ENCODE data around the gene CDH20. TPM values are rescaled to one million over a fixed set of nuclear protein-coding genes. Genes with fewer than 3 reads are reported as not detected.

The CDH20 gene
- total RNA-seq, 2 donors from 2014 or later, result not detected

DNA sequence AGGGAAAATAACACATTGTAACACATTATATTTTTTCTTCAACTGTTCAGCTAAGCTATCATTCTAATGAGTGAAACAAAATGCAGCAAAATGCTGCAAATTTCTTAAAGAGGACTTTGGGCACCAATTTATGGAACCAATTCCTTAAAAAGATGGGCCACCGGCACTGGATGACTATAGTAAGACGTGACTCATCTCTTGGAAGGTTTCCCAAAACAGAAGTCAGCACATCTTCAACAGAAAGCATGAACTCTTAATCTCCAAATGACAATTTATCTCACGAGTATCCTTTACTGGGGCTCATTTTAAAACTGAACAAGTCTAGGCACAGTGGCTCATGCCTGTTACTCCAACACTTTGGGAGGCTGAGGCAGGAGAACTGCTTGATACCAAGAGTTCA is 213.4 kb downstream of the CDH20 start:
- Histone ChIP-seq H3K4me1 (no peaks in the 10 kb centered on the region), H3K4me3 (no peak overlapping the region), H3K9me3 (no peaks in the 10 kb centered on the region), H3K9ac (ENCODE audit: low read depth in 2 of 2, low read length in 2 of 2) (no peak overlapping the region), H3K36me3 (no peaks in the 10 kb centered on the region), H3K27me3 (no peaks in the 10 kb centered on the region), H3K27ac (no peak overlapping the region)
- DNase-seq, result no peak
- intact Hi-C loops (cut with DNase I), result no loop called here
- TF ChIP-seq, protein P1, sequence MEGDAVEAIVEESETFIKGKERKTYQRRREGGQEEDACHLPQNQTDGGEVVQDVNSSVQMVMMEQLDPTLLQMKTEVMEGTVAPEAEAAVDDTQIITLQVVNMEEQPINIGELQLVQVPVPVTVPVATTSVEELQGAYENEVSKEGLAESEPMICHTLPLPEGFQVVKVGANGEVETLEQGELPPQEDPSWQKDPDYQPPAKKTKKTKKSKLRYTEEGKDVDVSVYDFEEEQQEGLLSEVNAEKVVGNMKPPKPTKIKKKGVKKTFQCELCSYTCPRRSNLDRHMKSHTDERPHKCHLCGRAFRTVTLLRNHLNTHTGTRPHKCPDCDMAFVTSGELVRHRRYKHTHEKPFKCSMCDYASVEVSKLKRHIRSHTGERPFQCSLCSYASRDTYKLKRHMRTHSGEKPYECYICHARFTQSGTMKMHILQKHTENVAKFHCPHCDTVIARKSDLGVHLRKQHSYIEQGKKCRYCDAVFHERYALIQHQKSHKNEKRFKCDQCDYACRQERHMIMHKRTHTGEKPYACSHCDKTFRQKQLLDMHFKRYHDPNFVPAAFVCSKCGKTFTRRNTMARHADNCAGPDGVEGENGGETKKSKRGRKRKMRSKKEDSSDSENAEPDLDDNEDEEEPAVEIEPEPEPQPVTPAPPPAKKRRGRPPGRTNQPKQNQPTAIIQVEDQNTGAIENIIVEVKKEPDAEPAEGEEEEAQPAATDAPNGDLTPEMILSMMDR (IDR thresholded peaks at IDR 0.05), result no peak

DNA sequence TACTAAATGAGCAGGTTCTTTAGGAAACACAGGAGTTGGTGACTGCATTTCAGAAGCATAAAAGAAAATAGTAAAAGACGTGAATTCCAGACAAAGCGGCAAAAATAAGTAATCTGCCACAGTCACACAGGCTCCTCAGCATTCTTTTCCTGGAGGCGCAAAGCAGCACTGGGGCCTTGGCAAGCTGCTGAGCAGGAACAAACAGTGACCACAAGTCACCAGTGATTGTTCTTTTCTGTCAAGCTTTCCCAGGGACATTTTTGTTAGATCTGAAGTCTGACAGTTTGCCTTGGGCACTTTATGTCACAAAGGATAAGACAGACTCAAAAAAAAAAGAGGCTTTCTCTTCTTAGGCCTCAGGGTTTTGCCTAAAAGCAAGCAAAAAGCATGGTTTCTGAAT is 216.2 kb downstream of the CDH20 start:
- Histone ChIP-seq H3K27me3 (no peaks in the 10 kb centered on the region), H3K4me1 (no peaks in the 10 kb centered on the region), H3K9me3 (no peaks in the 10 kb centered on the region), H3K4me3 (no peak overlapping the region), H3K36me3 (no peaks in the 10 kb centered on the region), H3K9ac (ENCODE audit: low read depth in 2 of 2, low read length in 2 of 2) (no peak overlapping the region), H3K27ac (no peak overlapping the region)
- no peak for DNase-seq
- TF ChIP-seq, protein P1 (IDR thresholded peaks at IDR 0.05), result no peak
- intact Hi-C loops (cut with DNase I), result no loop called here

DNA sequence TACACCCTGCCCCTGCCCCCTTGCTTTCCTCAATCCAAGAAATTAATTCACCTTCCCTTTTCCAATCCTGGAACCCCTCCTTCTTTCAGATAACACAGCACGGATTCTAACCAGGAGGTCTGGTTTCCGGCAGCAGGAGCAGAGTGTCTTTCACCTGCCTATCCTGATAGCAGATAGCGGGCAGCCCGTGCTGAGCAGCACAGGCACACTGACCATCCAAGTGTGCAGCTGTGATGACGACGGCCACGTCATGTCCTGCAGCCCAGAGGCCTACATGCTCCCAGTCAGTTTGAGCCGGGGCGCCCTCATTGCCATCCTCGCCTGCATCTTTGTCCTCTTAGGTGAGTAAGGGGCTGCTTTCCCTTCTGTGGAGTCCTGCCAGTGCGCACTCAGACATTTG is 216.7 kb downstream of the CDH20 start:
- no peak for DNase-seq
- H3K4me1 ChIP-seq, result no peaks in the 10 kb centered on the region
- H3K27me3 ChIP-seq, result no peaks in the 10 kb centered on the region
- H3K9me3 ChIP-seq, result no peaks in the 10 kb centered on the region
- H3K27ac ChIP-seq, result no peak overlapping the region
- H3K4me3 ChIP-seq, result no peak overlapping the region
- TF ChIP-seq, protein P1 (IDR thresholded peaks at IDR 0.05), result no peak
- no peak overlapping the region for H3K9ac ChIP-seq (ENCODE audit: low read depth in 2 of 2, low read length in 2 of 2)
- no peaks in the 10 kb centered on the region for H3K36me3 ChIP-seq
- intact Hi-C loops (cut with DNase I), result loop anchor here (2.0 to 10.0 kb wide), 2 partner anchors 355 to 581 kb away; no protein-coding TSS in a partner anchor

DNA sequence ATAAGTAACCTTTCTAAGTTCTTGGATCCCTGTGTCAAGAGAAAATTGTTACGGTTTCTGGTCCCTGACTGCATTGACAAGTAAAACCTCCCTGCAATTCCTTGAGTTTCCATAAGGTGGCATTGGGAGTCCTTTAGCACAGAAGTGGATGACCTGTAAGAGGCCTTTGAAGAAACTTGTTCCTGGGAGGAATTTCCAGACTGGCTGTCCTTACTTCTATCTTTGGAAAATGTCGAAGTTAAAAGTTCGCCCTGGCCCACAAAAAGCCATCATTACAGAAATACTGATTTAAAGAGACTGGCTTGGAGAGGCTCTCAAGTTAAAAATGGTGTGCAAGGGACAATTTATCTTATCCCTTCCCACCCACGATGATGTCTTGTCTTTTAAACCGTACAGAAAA is 218.4 kb downstream of the CDH20 start:
- H3K27ac ChIP-seq, result no peak overlapping the region
- no peaks in the 10 kb centered on the region for H3K9me3 ChIP-seq
- no peaks in the 10 kb centered on the region for H3K27me3 ChIP-seq
- DNase-seq, result peak; percentile 68
- TF ChIP-seq, protein P1 (IDR thresholded peaks at IDR 0.05), result peak; percentile 84
- intact Hi-C loops (cut with DNase I), result loop anchor here (2.0 to 10.0 kb wide), 2 partner anchors 353 to 579 kb away; no protein-coding TSS in a partner anchor
- no peaks in the 10 kb centered on the region for H3K36me3 ChIP-seq
- no peaks in the 10 kb centered on the region for H3K4me1 ChIP-seq
- H3K9ac ChIP-seq (ENCODE audit: low read depth in 2 of 2, low read length in 2 of 2), result no peak overlapping the region
- H3K4me3 ChIP-seq, result no peak overlapping the region

DNA sequence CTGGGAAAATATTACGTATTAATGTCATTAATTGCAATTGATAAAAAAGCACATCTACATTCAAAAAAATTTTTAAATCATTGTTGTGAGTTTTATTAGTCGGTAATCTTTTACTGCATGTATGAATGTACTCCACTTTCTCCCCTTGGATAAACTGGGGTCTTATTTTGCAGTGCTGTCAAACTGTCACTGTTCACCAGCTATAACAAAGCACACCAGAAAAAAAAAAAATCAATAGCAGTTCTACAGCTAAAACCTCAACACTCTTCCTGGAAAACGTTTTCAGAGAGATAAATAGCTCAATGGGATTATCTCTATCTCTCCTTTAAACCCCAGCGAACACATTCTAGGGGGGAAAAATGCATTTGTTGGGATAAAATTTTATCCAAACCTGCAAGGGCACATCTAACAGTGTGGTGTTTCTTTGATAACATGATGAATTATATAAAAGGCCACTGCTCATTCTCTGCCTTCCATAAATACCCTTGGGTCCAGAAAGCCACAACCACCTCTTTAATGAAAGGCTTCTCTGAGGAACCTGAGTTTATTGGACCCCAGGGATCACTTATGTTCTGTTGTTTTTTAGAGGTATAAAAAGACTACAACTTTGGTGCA is 219.9 kb downstream of the CDH20 start:
- TF ChIP-seq, protein P1 (IDR thresholded peaks at IDR 0.05), result no peak
- intact Hi-C loops (cut with DNase I), result loop anchor here (10.0 kb wide), 1 partner anchor 352 kb away; no protein-coding TSS in a partner anchor
- no peak for DNase-seq

More for the DNA sequence above, 219.9 kb downstream of the CDH20 start:
- no peaks in the 10 kb centered on the region for H3K27me3 ChIP-seq
- no peak overlapping the region for H3K4me3 ChIP-seq
- H3K36me3 ChIP-seq, result no peaks in the 10 kb centered on the region
- no peak overlapping the region for H3K27ac ChIP-seq
- H3K9ac ChIP-seq (ENCODE audit: low read depth in 2 of 2, low read length in 2 of 2), result no peak overlapping the region
- H3K4me1 ChIP-seq, result no peaks in the 10 kb centered on the region
- H3K9me3 ChIP-seq, result no peaks in the 10 kb centered on the region

Data from colonic mucosa (tissue), 4 donors.